Keratinocyte (primary cell): ENCODE results near the gene CEP20. TPM values are rescaled to one million over a fixed set of nuclear protein-coding genes. Genes with fewer than 3 reads are reported as not detected.

Experiments used
- DNase-seq: peaks from one replicate; pipeline ENCODE4 v3.0.0-alpha.2; 2011; ENCODE audit warnings: low read depth, missing footprints, low spot score
- FAIRE-seq: peaks from 2 replicates; lab custom pipeline; 2011; peaks lifted over from hg19 to GRCh38; lab: Jason Lieb, UNC
- H2AFZ ChIP-seq: 2 replicates; pipeline ENCODE4 v1.6.0; 2012; ENCODE audit warnings: low read length, control low read depth, inconsistent platforms; ENCODE audit not compliant: control insufficient read depth
- H3K27ac ChIP-seq: 2 replicates; pipeline ENCODE4 v1.5.1; 2011; ENCODE audit warnings: low read length; ENCODE audit not compliant: control insufficient read depth, insufficient read depth
- H3K27me3 ChIP-seq: 3 replicates; pipeline ENCODE4 v1.6.0; 2011; ENCODE audit warnings: low read length; ENCODE audit not compliant: control insufficient read depth, insufficient read depth; ENCODE audit errors: extremely low read depth
- H3K36me3 ChIP-seq, 2 experiments: 2 replicates in 1 of 2; 3 replicates in 1 of 2; pipeline ENCODE4 v1.5.1; 2011; ENCODE audit warnings: low read length in 2 of 2, mild to moderate bottlenecking in 1 of 2; ENCODE audit not compliant: control insufficient read depth in 2 of 2, insufficient read depth in 2 of 2; ENCODE audit errors: extremely low read depth in 1 of 2
- H3K4me1 ChIP-seq: 3 replicates; pipeline ENCODE4 v1.5.1; 2011; ENCODE audit warnings: low read length; ENCODE audit not compliant: control insufficient read depth, insufficient read depth; ENCODE audit errors: extremely low read depth
- H3K4me2 ChIP-seq: 3 replicates; pipeline ENCODE4 v1.6.0; 2011; ENCODE audit warnings: low read depth, low read length; ENCODE audit not compliant: control insufficient read depth, insufficient read depth; ENCODE audit errors: extremely low read depth
- H3K4me3 ChIP-seq, 3 experiments: fragments of 200-600 bp in 1 of 3; sonication (generic) in 1 of 3; 2 replicates in 2 of 3; 3 replicates in 1 of 3; pipeline ENCODE4 v1.5.1; 2011 to 2016; ENCODE audit warnings: low read length in 3 of 3, mild to moderate bottlenecking in 3 of 3, control low read depth in 2 of 3, inconsistent platforms in 1 of 3, low read depth in 1 of 3, mixed read lengths in 1 of 3, mixed run types in 1 of 3, moderate library complexity in 1 of 3; ENCODE audit not compliant: control insufficient read depth in 2 of 3, insufficient read depth in 2 of 3; ENCODE audit errors: extremely low read depth in 1 of 3
- H3K79me2 ChIP-seq: 2 replicates; pipeline ENCODE4 v1.6.0; 2012; ENCODE audit warnings: low read length; ENCODE audit not compliant: control insufficient read depth, insufficient read depth
- H3K9ac ChIP-seq: 3 replicates; pipeline ENCODE4 v1.6.0; 2011; ENCODE audit warnings: low read length; ENCODE audit not compliant: control insufficient read depth, insufficient read depth; ENCODE audit errors: extremely low read depth
- H3K9me1 ChIP-seq: 3 replicates; pipeline ENCODE4 v1.6.0; 2011; ENCODE audit warnings: low read length; ENCODE audit not compliant: control insufficient read depth, insufficient read depth; ENCODE audit errors: extremely low read depth
- H3K9me3 ChIP-seq: 2 replicates; pipeline ENCODE4 v1.5.1; 2012; ENCODE audit warnings: low read depth, low read length; ENCODE audit not compliant: control insufficient read depth
- H4K20me1 ChIP-seq: 3 replicates; pipeline ENCODE4 v1.6.0; 2011; ENCODE audit warnings: low read length; ENCODE audit not compliant: control insufficient read depth, insufficient read depth; ENCODE audit errors: extremely low read depth
- CTCF ChIP-seq, 3 experiments: IDR thresholded peaks in 1 of 3; conservative IDR thresholded peaks in 1 of 3; optimal IDR thresholded peaks in 1 of 3; 2 replicates in 2 of 3; 3 replicates in 1 of 3; pipeline versions ENCODE3 to v1.5.1; 2011; ENCODE audit warnings: low read length in 3 of 3, mild to moderate bottlenecking in 3 of 3, moderate library complexity in 2 of 3, control low read depth in 1 of 3, inconsistent platforms in 1 of 3; ENCODE audit not compliant: insufficient read depth in 2 of 3; ENCODE audit errors: extremely low read depth in 1 of 3
- EZH2 ChIP-seq: IDR thresholded peaks from one replicate; pipeline ENCODE4 v1.6.1; 2012; ENCODE audit warnings: inconsistent platforms, mild to moderate bottlenecking, low read length, moderate library complexity
- dilution Hi-C: fragments of 300-500 bp; cut with MboI; formaldehyde crosslinking; loops from one replicate; pipeline ENCODE4 v1.7.0; 2020; ENCODE audit warnings: low sequenced_read_pairs; ENCODE audit not compliant: extremely low pct_ligation_motif_present
- polyA plus RNA-seq, 5 experiments: library from polyadenylated mRNA; depleted of rRNA in 3 of 5; stranded (reverse) in 3 of 5; stranded (forward) in 1 of 5; unstranded in 1 of 5; fragments of >200 nt; gene quantifications; 1 replicate in 1 of 5; 2 replicates in 3 of 5; 3 replicates in 1 of 5; pipeline versions ENCODE4 v1.2.1 to v1.2.3, GENCODE V29; 2011 to 2012; ENCODE audit warnings: missing spikeins in 2 of 5, low read depth in 1 of 5, low replicate concordance in 1 of 5

Gene CEP20
- polyA plus RNA-seq, 1 donor (not counting 4 experiments of a cell fraction or from before 2014, with no cell fraction given) = 44.1 TPM

GRCh38 chr16:15932939-15933338, 44.5 kb upstream of the CEP20 start:
- Histone ChIP-seq H3K9me3 (no peaks in the 10 kb centered on the region), H3K36me3 (no peaks in the 10 kb centered on the region), H4K20me1 (no peaks in the 10 kb centered on the region), H3K4me2 (no peak overlapping the region), H3K9ac (no peak overlapping the region), H3K79me2 (no peaks in the 10 kb centered on the region), H3K9me1 (no peaks in the 10 kb centered on the region), H2AFZ (no peak overlapping the region), H3K27me3 (no peaks in the 10 kb centered on the region), H3K4me1 (no peaks in the 10 kb centered on the region), H3K27ac (no peak overlapping the region), H3K4me3 (no peak overlapping the region)
- FAIRE-seq = no peak
- no peak for TF ChIP-seq EZH2
- dilution Hi-C loops = no loop called here
- DNase-seq = no peak

GRCh38 chr16:15928261-15929104, 40.1 kb upstream of the CEP20 start:
- Histone ChIP-seq H3K4me3 (no peak overlapping the region), H3K27me3 (no peaks in the 10 kb centered on the region), H3K4me2 (no peak overlapping the region), H3K9ac (no peak overlapping the region), H3K4me1 (no peaks in the 10 kb centered on the region), H3K79me2 (no peaks in the 10 kb centered on the region), H3K9me1 (no peaks in the 10 kb centered on the region), H2AFZ (no peak overlapping the region), H3K27ac (no peak overlapping the region), H3K9me3 (no peaks in the 10 kb centered on the region), H4K20me1 (no peaks in the 10 kb centered on the region), H3K36me3 (no peaks in the 10 kb centered on the region)
- DNase-seq (no peak), FAIRE-seq (no peak)
- dilution Hi-C loops = no loop called here
- no peak for TF ChIP-seq EZH2
- TF ChIP-seq CTCF (optimal IDR thresholded peaks at IDR 0.05 in 1 of 3, IDR thresholded peaks at IDR 0.05 in 1 of 3, conservative IDR thresholded peaks at IDR 0.05 in 1 of 3; ENCODE audit: extremely low read depth in 1 of 3, insufficient read depth in 2 of 3, low read length in 3 of 3) = no peak
